ENCODE data around the gene CWC15.

GRCh38 chr11:94912806-94913205 lies 60.5 kb downstream of the CWC15 start:
- TF ChIP-seq CTCF (conservative IDR thresholded peaks at IDR 0.05; ENCODE audit: low read length) (no peak), EZH2phosphoT487 (IDR thresholded peaks at IDR 0.05; ENCODE audit: borderline replicate concordance, low read depth, low read length) (no peak)

Data from OCI-LY7 (cell line).